GM12873 (cell line): ENCODE data around the gene MRPS33.

Source experiments
- TF ChIP-seq, protein P1 (sequence below): IDR thresholded peaks from 2 replicates; pipeline ENCODE4 v1.5.1; 2012; ENCODE audit warnings: low read depth, mild to moderate bottlenecking, moderate library complexity, low read length, control low read depth; ENCODE audit not compliant: insufficient read depth; ENCODE audit errors: missing control alignments

The MRPS33 gene

GRCh38 chr7:141003172-141004065, 11.3 kb downstream of the MRPS33 start:
- TF ChIP-seq, protein P1, sequence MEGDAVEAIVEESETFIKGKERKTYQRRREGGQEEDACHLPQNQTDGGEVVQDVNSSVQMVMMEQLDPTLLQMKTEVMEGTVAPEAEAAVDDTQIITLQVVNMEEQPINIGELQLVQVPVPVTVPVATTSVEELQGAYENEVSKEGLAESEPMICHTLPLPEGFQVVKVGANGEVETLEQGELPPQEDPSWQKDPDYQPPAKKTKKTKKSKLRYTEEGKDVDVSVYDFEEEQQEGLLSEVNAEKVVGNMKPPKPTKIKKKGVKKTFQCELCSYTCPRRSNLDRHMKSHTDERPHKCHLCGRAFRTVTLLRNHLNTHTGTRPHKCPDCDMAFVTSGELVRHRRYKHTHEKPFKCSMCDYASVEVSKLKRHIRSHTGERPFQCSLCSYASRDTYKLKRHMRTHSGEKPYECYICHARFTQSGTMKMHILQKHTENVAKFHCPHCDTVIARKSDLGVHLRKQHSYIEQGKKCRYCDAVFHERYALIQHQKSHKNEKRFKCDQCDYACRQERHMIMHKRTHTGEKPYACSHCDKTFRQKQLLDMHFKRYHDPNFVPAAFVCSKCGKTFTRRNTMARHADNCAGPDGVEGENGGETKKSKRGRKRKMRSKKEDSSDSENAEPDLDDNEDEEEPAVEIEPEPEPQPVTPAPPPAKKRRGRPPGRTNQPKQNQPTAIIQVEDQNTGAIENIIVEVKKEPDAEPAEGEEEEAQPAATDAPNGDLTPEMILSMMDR: no peak

GRCh38 chr7:141001546-141001945, 13.2 kb downstream of the MRPS33 start:
- TF ChIP-seq, protein P1: no peak

- TF ChIP-seq, protein P1: no peak
Measured at GRCh38 chr7:141001122-141001521, 13.6 kb downstream of the MRPS33 start.

GRCh38 chr7:140998715-140999114, 16.0 kb downstream of the MRPS33 start:
- TF ChIP-seq, protein P1: no peak

GRCh38 chr7:140992422-140992821, 22.3 kb downstream of the MRPS33 start:
- TF ChIP-seq, protein P1: no peak

- TF ChIP-seq, protein P1: no peak
Measured at GRCh38 chr7:140990193-140990962, 24.4 kb downstream of the MRPS33 start.

DNA sequence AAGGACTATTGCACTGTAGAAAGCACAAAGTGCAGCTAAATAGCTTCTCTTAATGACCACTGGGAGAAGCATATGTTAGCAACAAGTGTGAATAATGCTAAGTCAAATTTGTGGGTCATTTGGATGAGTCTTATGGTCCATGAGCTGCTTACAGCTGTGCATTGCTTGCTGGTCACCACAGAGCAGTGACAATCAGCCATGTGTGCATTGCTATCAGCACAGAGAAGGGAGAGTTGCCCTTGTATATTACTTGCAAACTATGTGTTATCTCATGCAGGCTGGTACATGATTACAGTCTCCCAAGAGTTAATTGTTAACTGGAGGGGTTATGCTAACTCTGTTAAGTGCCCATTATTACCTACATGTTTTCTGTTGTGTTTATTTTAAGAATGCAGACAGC, 25.7 kb downstream of the MRPS33 start:
- TF ChIP-seq, protein P1: no peak
